Activated CD4-positive, CD25-positive, alpha-beta regulatory T cell (primary cell): ENCODE data around the gene EMD.
"Not testable (repeated sequence)": the region's sequence is repeated elsewhere in the genome, so short reads cannot be mapped to it uniquely, and the experiment has no call there.

Experiments
- DNase-seq, 4 experiments: peaks; one replicate each; lab custom pipeline; 2025; lab: John Stamatoyannopoulos, UW

Gene EMD

GRCh38 chrX:154378799-154379568 is at the start of gene EMD:
EMD (plus strand) TSS chrX:154379295; CDS start chrX:154379485, 190 bp downstream.
- peak; percentile 98 to 100 (median 100) for DNase-seq

GRCh38 chrX:154332561-154332960 is 46.5 kb upstream of the EMD start:
- no peak for DNase-seq

- DNase-seq: no peak
These were observed 46.0 kb upstream of the EMD start for GRCh38 chrX:154333116-154333515.

- DNase-seq: no peak
These were observed 45.2 kb upstream of the EMD start for GRCh38 chrX:154333837-154334271.

- no peak for DNase-seq
These were observed 44.6 kb upstream of the EMD start for GRCh38 chrX:154334496-154334895.

- DNase-seq: not testable (repeated sequence)
These were observed 37.4 kb upstream of the EMD start for GRCh38 chrX:154341399-154342298.

GRCh38 chrX:154343063-154343462 is 36.0 kb upstream of the EMD start:
- not testable (repeated sequence) for DNase-seq

- not testable (repeated sequence) for DNase-seq
These were observed 35.5 kb upstream of the EMD start for GRCh38 chrX:154343620-154344019.

GRCh38 chrX:154348114-154348531 is 31.0 kb upstream of the EMD start:
- DNase-seq: no peak

GRCh38 chrX:154348646-154349358 is 30.3 kb upstream of the EMD start:
- no peak for DNase-seq

GRCh38 chrX:154349359-154349935 is 29.6 kb upstream of the EMD start:
- DNase-seq: no peak

GRCh38 chrX:154349979-154350378 is 29.1 kb upstream of the EMD start:
- DNase-seq: no peak

- no peak for DNase-seq
These were observed 28.5 kb upstream of the EMD start for GRCh38 chrX:154350429-154351182.

- peak in 2 of 4 experiments; percentile 16 to 37 for DNase-seq
These were observed 27.7 kb upstream of the EMD start for GRCh38 chrX:154351183-154352011.

- no peak for DNase-seq
These were observed 27.1 kb upstream of the EMD start for GRCh38 chrX:154352012-154352401.

GRCh38 chrX:154352466-154352865 is 26.6 kb upstream of the EMD start:
- no peak for DNase-seq

GRCh38 chrX:154353172-154353843 is 25.8 kb upstream of the EMD start:
- DNase-seq: no peak

- no peak for DNase-seq
These were observed 25.1 kb upstream of the EMD start for GRCh38 chrX:154354013-154354412.

- DNase-seq: no peak
These were observed 24.6 kb upstream of the EMD start for GRCh38 chrX:154354516-154354915.
